ENCODE data around the gene SPTLC1. TPM values are rescaled to one million over a fixed set of nuclear protein-coding genes. Genes with fewer than 3 reads are reported as not detected.
A peak's percentile ranks its signal among the peaks of the same experiment; 100 is the strongest.

SPTLC1 gene
- total and polyA plus RNA-seq, 2 of the 13 experiments (the other 11 are each of a cell fraction or from before 2014, with no cell fraction given), result 56.2 to 72.5 TPM

DNA sequence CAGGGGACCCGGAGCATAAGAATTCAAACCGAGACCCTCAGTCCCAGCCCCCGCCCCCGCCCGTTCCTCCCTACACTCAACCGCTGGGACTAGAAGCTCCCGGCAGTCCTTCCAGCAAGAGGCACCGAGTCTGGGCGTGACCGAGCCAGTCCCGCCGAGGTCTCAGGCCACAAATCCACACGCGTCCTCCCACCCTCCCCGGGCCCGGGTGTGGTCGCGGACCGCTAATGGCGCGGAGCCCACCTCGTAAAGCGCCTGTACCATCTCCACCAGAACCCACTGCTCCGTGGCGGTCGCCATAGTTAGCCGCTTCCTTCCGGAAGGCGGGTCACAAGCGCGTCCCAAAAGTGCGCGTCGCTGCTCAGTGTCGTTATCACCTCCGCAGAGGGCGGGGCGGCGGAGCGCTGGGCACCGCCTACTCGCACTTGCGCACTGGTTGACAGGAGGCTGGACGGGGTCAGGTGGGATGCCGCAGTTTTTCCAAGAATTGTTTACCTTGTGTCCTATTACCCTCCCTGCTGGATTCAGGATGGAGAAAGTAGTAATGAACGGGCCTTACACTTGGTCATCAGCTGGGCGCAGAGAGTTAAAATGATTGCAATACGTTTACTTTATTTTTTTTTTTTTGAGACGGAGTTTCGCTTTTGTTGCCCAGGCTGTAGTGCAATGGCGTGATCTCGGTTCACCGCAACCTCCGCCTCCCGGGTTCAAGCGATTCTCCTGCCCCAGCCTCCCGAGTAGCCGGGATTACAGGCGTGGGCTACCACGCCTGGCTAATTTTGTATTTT lies at the start of gene SPTLC1 (continued):
- TF ChIP-seq, protein P1, sequence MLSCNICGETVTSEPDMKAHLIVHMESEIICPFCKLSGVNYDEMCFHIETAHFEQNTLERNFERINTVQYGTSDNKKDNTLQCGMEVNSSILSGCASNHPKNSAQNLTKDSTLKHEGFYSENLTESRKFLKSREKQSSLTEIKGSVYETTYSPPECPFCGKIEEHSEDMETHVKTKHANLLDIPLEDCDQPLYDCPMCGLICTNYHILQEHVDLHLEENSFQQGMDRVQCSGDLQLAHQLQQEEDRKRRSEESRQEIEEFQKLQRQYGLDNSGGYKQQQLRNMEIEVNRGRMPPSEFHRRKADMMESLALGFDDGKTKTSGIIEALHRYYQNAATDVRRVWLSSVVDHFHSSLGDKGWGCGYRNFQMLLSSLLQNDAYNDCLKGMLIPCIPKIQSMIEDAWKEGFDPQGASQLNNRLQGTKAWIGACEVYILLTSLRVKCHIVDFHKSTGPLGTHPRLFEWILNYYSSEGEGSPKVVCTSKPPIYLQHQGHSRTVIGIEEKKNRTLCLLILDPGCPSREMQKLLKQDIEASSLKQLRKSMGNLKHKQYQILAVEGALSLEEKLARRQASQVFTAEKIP (CRISPR knock-in tag; IDR thresholded peaks at IDR 0.05; ENCODE audit: borderline replicate concordance), result no peak
- TF ChIP-seq ZFP1 (CRISPR knock-in tag; IDR thresholded peaks at IDR 0.05) (peak; percentile 40; the same call in 1 of the 2 replicates), SNRNP70 (IDR thresholded peaks at IDR 0.05; ENCODE audit: low read depth, low read length) (no peak), SYNCRIP (IDR thresholded peaks at IDR 0.05; ENCODE audit: insufficient read depth, low read depth, low read length) (no peak), KLF6 (CRISPR knock-in tag; IDR thresholded peaks at IDR 0.05) (peak; percentile 72; the same call in 1 of the 2 replicates), KMT2A (CRISPR knock-in tag; IDR thresholded peaks at IDR 0.05) (peak; percentile 86), MBNL3 (CRISPR knock-in tag; conservative IDR thresholded peaks at IDR 0.05) (no peak), ZNF788 (CRISPR knock-in tag; IDR thresholded peaks at IDR 0.05; ENCODE audit: borderline replicate concordance) (peak; percentile 89; the same call in 1 of the 2 replicates), MED1 (CRISPR knock-in tag; IDR thresholded peaks at IDR 0.05) (peak; percentile 55; the same call in 1 of the 2 replicates), ZNF12 (CRISPR knock-in tag; IDR thresholded peaks at IDR 0.05) (no peak; the same call in 1 of the 2 replicates), HDAC2 (CRISPR knock-in tag; IDR thresholded peaks at IDR 0.05) (peak; percentile 80), CENPT (CRISPR knock-in tag; IDR thresholded peaks at IDR 0.05; ENCODE audit: low read depth) (no peak), SPEN (CRISPR knock-in tag; IDR thresholded peaks at IDR 0.05; ENCODE audit: low read depth) (peak; percentile 84), KDM1A (CRISPR knock-in tag; IDR thresholded peaks at IDR 0.05) (no peak), ZNF557 (CRISPR knock-in tag; IDR thresholded peaks at IDR 0.05) (no peak), SRSF1 (optimal IDR thresholded peaks at IDR 0.05; ENCODE audit: low read depth, low read length) (no peak), SOX6 (IDR thresholded peaks at IDR 0.05) (no peak), SOX6 (CRISPR knock-in tag; IDR thresholded peaks at IDR 0.05) (peak; percentile 51; the same call in 1 of the 2 replicates), PTBP1 (IDR thresholded peaks at IDR 0.05; ENCODE audit: low read depth, low read length, poor library complexity, severe bottlenecking) (no peak), NCOA1 (CRISPR knock-in tag; IDR thresholded peaks at IDR 0.05) (no peak), ZNF550 (CRISPR knock-in tag; IDR thresholded peaks at IDR 0.05; ENCODE audit: borderline replicate concordance) (no peak)
- TF ChIP-seq, protein P2, sequence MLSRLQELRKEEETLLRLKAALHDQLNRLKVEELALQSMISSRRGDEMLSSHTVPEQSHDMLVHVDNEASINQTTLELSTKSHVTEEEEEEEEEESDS (CRISPR knock-in tag; IDR thresholded peaks at IDR 0.05; ENCODE audit: borderline replicate concordance), result peak; percentile 61; the same call in 1 of the 2 replicates
- TF ChIP-seq, protein P3, sequence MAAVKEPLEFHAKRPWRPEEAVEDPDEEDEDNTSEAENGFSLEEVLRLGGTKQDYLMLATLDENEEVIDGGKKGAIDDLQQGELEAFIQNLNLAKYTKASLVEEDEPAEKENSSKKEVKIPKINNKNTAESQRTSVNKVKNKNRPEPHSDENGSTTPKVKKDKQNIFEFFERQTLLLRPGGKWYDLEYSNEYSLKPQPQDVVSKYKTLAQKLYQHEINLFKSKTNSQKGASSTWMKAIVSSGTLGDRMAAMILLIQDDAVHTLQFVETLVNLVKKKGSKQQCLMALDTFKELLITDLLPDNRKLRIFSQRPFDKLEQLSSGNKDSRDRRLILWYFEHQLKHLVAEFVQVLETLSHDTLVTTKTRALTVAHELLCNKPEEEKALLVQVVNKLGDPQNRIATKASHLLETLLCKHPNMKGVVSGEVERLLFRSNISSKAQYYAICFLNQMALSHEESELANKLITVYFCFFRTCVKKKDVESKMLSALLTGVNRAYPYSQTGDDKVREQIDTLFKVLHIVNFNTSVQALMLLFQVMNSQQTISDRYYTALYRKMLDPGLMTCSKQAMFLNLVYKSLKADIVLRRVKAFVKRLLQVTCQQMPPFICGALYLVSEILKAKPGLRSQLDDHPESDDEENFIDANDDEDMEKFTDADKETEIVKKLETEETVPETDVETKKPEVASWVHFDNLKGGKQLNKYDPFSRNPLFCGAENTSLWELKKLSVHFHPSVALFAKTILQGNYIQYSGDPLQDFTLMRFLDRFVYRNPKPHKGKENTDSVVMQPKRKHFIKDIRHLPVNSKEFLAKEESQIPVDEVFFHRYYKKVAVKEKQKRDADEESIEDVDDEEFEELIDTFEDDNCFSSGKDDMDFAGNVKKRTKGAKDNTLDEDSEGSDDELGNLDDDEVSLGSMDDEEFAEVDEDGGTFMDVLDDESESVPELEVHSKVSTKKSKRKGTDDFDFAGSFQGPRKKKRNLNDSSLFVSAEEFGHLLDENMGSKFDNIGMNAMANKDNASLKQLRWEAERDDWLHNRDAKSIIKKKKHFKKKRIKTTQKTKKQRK (IDR thresholded peaks at IDR 0.05; ENCODE audit: low read length), result no peak
- TF ChIP-seq, protein P4, sequence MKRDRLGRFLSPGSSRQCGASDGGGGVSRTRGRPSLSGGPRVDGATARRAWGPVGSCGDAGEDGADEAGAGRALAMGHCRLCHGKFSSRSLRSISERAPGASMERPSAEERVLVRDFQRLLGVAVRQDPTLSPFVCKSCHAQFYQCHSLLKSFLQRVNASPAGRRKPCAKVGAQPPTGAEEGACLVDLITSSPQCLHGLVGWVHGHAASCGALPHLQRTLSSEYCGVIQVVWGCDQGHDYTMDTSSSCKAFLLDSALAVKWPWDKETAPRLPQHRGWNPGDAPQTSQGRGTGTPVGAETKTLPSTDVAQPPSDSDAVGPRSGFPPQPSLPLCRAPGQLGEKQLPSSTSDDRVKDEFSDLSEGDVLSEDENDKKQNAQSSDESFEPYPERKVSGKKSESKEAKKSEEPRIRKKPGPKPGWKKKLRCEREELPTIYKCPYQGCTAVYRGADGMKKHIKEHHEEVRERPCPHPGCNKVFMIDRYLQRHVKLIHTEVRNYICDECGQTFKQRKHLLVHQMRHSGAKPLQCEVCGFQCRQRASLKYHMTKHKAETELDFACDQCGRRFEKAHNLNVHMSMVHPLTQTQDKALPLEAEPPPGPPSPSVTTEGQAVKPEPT (CRISPR knock-in tag; IDR thresholded peaks at IDR 0.05; ENCODE audit: low read depth), result 0 out of 2 replicates have a peak, but pooled peaks have one; percentile 24
